Neural cell (in vitro differentiated cells): ENCODE measurements around the gene TUBB3. TPM values are rescaled to one million over a fixed set of nuclear protein-coding genes. Genes with fewer than 3 reads are reported as not detected.

Experiments
- H2AFZ ChIP-seq: fragments of 200-600, 300-800 bp; sonication (generic), shearing (Covaris generic); 2 replicates; pipeline ENCODE4 v1.6.0; 2014; ENCODE audit warnings: low read depth, mild to moderate bottlenecking, antibody characterized with exemption, low read length, moderate library complexity
- H3F3A ChIP-seq: fragments of 200-600 bp; shearing (Covaris generic); 2 replicates; pipeline ENCODE4 v1.6.1; 2016; ENCODE audit warnings: mild to moderate bottlenecking, moderate library complexity, mixed read lengths, antibody characterized with exemption, low read length; ENCODE audit not compliant: insufficient read depth, poor library complexity, severe bottlenecking
- H3K27ac ChIP-seq: fragments of 200-600, 300-800 bp; sonication (generic), shearing (Covaris generic); 2 replicates; pipeline ENCODE4 v1.5.1; 2014; ENCODE audit warnings: mild to moderate bottlenecking, low read length, moderate library complexity
- H3K27me3 ChIP-seq: fragments of 300-800, 200-600 bp; sonication (generic), shearing (Covaris generic); 2 replicates; pipeline ENCODE4 v1.6.0; 2014; ENCODE audit warnings: mild to moderate bottlenecking, low read depth, low read length, moderate library complexity; ENCODE audit not compliant: insufficient read depth
- H3K36me3 ChIP-seq: fragments of 300-800, 200-600 bp; sonication (generic), shearing (Covaris generic); 2 replicates; pipeline ENCODE4 v1.5.1; 2014; ENCODE audit warnings: mild to moderate bottlenecking, antibody characterized with exemption, low read length, moderate library complexity; ENCODE audit not compliant: insufficient read depth
- H3K4me2 ChIP-seq: fragments of 300-800, 200-600 bp; sonication (generic), shearing (Covaris generic); 2 replicates; pipeline ENCODE4 v1.6.0; 2014; ENCODE audit warnings: mild to moderate bottlenecking, low read length
- H3K4me3 ChIP-seq: fragments of 300-800, 200-600 bp; sonication (generic), shearing (Covaris generic); 2 replicates; pipeline ENCODE4 v1.5.1; 2014; ENCODE audit warnings: mild to moderate bottlenecking, low read length, moderate library complexity
- H3K79me2 ChIP-seq: fragments of 200-600 bp; shearing (Covaris generic); replicated peaks from 2 replicates; pipeline ENCODE4 v1.6.0; 2014; ENCODE audit warnings: mild to moderate bottlenecking, low read length, moderate library complexity; ENCODE audit not compliant: insufficient read depth
- H3K9ac ChIP-seq: fragments of 300-800, 200-600 bp; sonication (generic), shearing (Covaris generic); 2 replicates; pipeline ENCODE4 v1.6.1; 2016; ENCODE audit warnings: mild to moderate bottlenecking, low read length, mixed read lengths
- H3K9me2 ChIP-seq: fragments of 200-600 bp; shearing (Covaris generic); 2 replicates; pipeline ENCODE4 v1.6.1; 2016; ENCODE audit warnings: mild to moderate bottlenecking, low read length, mixed read lengths; ENCODE audit not compliant: insufficient read depth
- H3K9me3 ChIP-seq: fragments of 200-600, 300-800 bp; sonication (generic), shearing (Covaris generic); 2 replicates; pipeline ENCODE4 v1.6.1; 2016; ENCODE audit warnings: mild to moderate bottlenecking, mixed run types, low read length, moderate library complexity, mixed read lengths
- H4K20me1 ChIP-seq: fragments of 200-600 bp; shearing (Covaris generic); 2 replicates; pipeline ENCODE4 v1.6.1; 2016; ENCODE audit warnings: mild to moderate bottlenecking, mixed run types; ENCODE audit not compliant: insufficient read depth
- CTCF ChIP-seq: fragments of 450-650 bp; IDR thresholded peaks from 2 replicates; pipeline ENCODE4 v1.5.1; 2014; ENCODE audit warnings: antibody characterized with exemption, mild to moderate bottlenecking, moderate library complexity; ENCODE audit not compliant: poor library complexity, severe bottlenecking
- EP300 ChIP-seq: fragments of 450-650 bp; conservative IDR thresholded peaks from 2 replicates; pipeline ENCODE4 v1.6.1; 2014; ENCODE audit warnings: antibody characterized with exemption, mild to moderate bottlenecking, moderate library complexity; ENCODE audit not compliant: poor library complexity, severe bottlenecking
- EZH2 ChIP-seq: fragments of 200-600, 300-800 bp; shearing (Covaris generic), sonication (generic); IDR thresholded peaks from 2 replicates; pipeline ENCODE4 v1.6.1; 2014; ENCODE audit warnings: antibody characterized with exemption, low read length, borderline replicate concordance, mild to moderate bottlenecking; ENCODE audit not compliant: insufficient read depth, poor library complexity, severe bottlenecking
- MXI1 ChIP-seq: fragments of 450-650 bp; conservative IDR thresholded peaks from 2 replicates; pipeline ENCODE4 v1.6.1; 2014; ENCODE audit warnings: antibody characterized with exemption, mild to moderate bottlenecking; ENCODE audit not compliant: poor library complexity, severe bottlenecking
- POLR2AphosphoS5 ChIP-seq: IDR thresholded peaks from 2 replicates; pipeline ENCODE4 v1.6.1; 2012
- RAD21 ChIP-seq: fragments of 450-650 bp; conservative IDR thresholded peaks from 2 replicates; pipeline ENCODE4 v1.6.1; 2014; ENCODE audit warnings: antibody characterized with exemption, mild to moderate bottlenecking, moderate library complexity
- REST ChIP-seq: IDR thresholded peaks from 2 replicates; pipeline ENCODE4 v1.6.1; 2012; ENCODE audit warnings: borderline replicate concordance
- SMC3 ChIP-seq: fragments of 450-650 bp; conservative IDR thresholded peaks from 2 replicates; pipeline ENCODE4 v1.6.1; 2014; ENCODE audit warnings: antibody characterized with exemption, mild to moderate bottlenecking, moderate library complexity; ENCODE audit not compliant: poor library complexity
- TAF1 ChIP-seq: IDR thresholded peaks from 2 replicates; pipeline ENCODE4 v1.6.1; 2012; ENCODE audit warnings: low read depth
- polyA plus RNA-seq: library from polyadenylated mRNA; depleted of rRNA; stranded (reverse); fragments of >200 nt; gene quantifications from 2 replicates; pipeline ENCODE4 v1.2.3, GENCODE V29; 2014

The TUBB3 gene
- polyA plus RNA-seq, 1 donor from 2014 or later, result 2,442 TPM

- Histone ChIP-seq H3K27me3 (no peaks in the 10 kb centered on the region), H3K9me3 (no peaks in the 10 kb centered on the region), H4K20me1 (no peaks in the 10 kb centered on the region), H3K9me2 (no peaks in the 10 kb centered on the region), H3K27ac (no peak overlapping the region), H3K79me2 (no peaks in the 10 kb centered on the region), H3K36me3 (no peaks in the 10 kb centered on the region), H2AFZ (no peak overlapping the region), H3K9ac (no peak overlapping the region), H3K4me2 (no peak overlapping the region), H3K4me3 (no peak overlapping the region), H3F3A (no peaks in the 10 kb centered on the region)
- TF ChIP-seq POLR2AphosphoS5, result no peak
- no peak for TF ChIP-seq RAD21
- no peak for TF ChIP-seq EP300
- TF ChIP-seq TAF1, result no peak
- TF ChIP-seq REST, result no peak
- TF ChIP-seq MXI1, result no peak
- no peak for TF ChIP-seq EZH2
- TF ChIP-seq CTCF, result no peak
- no peak for TF ChIP-seq SMC3
Observed at GRCh38 chr16:89985219-89985618, 62.1 kb downstream of the TUBB3 start.

Other genes starting within 250 kb of the TUBB3 start
- gene CDK10, start 236.7 kb upstream of the TUBB3 start, polyA plus RNA-seq, result 126 and 161 TPM in 2 replicates
- gene SPATA2L, start 221.6 kb upstream of the TUBB3 start, polyA plus RNA-seq, result 39.1 and 42.3 TPM in 2 replicates
- gene VPS9D1, start 202.4 kb upstream of the TUBB3 start, polyA plus RNA-seq, result 29.9 and 37.2 TPM in 2 replicates
- gene ZNF276, start 201.8 kb upstream of the TUBB3 start, polyA plus RNA-seq, result 31.8 and 35.4 TPM in 2 replicates
- 10.2 and 13.3 TPM in 2 replicates for gene FANCA, start 106.7 kb upstream of the TUBB3 start, polyA plus RNA-seq
- 45.0 and 54.1 TPM in 2 replicates for gene SPIRE2, start 94.9 kb upstream of the TUBB3 start, polyA plus RNA-seq
- 200 and 240 TPM in 2 replicates for gene TCF25, start 49.8 kb upstream of the TUBB3 start, polyA plus RNA-seq
- gene MC1R, start 4.5 kb upstream of the TUBB3 start, polyA plus RNA-seq, result 21.3 and 27.6 TPM in 2 replicates
- 212 and 213 TPM in 2 replicates for gene DEF8, start 25.4 kb downstream of the TUBB3 start, polyA plus RNA-seq
- gene DBNDD1, start 96.1 kb downstream of the TUBB3 start, polyA plus RNA-seq, result 15.4 and 18.4 TPM in 2 replicates
- not detected in 2 replicates for gene PRDM7, start 154.0 kb downstream of the TUBB3 start, polyA plus RNA-seq